Iris pigment epithelial cell (primary cell): ENCODE data around the gene BMPR2.

Experiments used
- DNase-seq: peaks from one replicate; pipeline ENCODE4 v3.0.0-alpha.2; 2011; ENCODE audit warnings: low read depth

Gene BMPR2

GRCh38 chr2:202599911-202600310, 223.8 kb downstream of the BMPR2 start:
- no peak for DNase-seq

GRCh38 chr2:202604699-202605098, 228.6 kb downstream of the BMPR2 start:
- peak; percentile 20 for DNase-seq

GRCh38 chr2:202605174-202605573, 229.0 kb downstream of the BMPR2 start:
- no peak for DNase-seq

DNA sequence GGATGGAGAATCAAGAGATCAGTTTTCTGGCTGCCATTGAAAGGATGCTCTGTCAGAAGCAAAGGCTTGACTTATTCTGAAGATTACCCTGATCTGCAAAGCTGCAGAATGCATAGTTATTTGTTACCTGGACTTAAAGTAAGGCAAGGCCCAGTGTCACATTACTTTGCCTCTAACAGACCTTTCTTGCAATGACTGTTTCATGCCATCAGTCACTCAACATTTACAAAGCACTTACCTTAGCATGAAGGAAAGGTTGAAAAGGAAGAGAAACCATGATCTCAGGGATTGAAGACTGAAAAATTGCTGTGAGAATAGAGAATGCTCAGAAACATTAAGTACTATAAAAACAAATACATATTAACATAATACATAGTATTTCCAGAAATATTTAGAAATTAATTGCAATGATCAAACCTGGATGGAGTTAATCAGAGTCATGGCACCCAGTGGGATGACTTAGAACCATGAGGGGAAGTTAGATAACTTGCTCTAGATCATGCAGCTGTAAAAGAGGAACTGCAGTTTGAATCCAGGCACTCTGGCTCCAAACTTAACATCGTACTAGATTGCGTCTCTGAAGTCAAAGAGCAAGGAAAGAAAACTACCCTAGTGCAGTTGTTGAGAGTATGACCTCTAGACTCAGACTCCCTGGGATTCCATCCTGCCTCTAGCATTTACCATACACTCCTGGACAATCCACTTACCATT, 232.2 kb downstream of the BMPR2 start:
- no peak for DNase-seq

- DNase-seq = no peak
Observed at GRCh38 chr2:202609381-202610145, 233.4 kb downstream of the BMPR2 start.

- no peak for DNase-seq
Observed at GRCh38 chr2:202610380-202610779, 234.3 kb downstream of the BMPR2 start.

GRCh38 chr2:202612145-202612544, 236.0 kb downstream of the BMPR2 start:
- DNase-seq = peak; percentile 16

- DNase-seq = no peak
Observed at GRCh38 chr2:202613479-202613878, 237.4 kb downstream of the BMPR2 start.
